SJCRH30 (cell line): ENCODE results near the gene LTA4H. TPM values are rescaled to one million over a fixed set of nuclear protein-coding genes. Genes with fewer than 3 reads are reported as not detected.

ENCODE experiments used
- DNase-seq, 2 experiments: peaks; one replicate each; pipeline ENCODE4 v3.0.0-alpha.2; 2015 to 2020
- H3K27ac ChIP-seq: fragments of 250-450 bp; sonication (Bioruptor Pico); 2 replicates; pipeline ENCODE4 v1.5.1; 2020; ENCODE audit warnings: mild to moderate bottlenecking, moderate library complexity
- H3K27me3 ChIP-seq: fragments of 250-450 bp; sonication (Bioruptor Pico); 2 replicates; pipeline ENCODE4 v1.5.1; 2020; ENCODE audit warnings: mild to moderate bottlenecking, moderate library complexity
- H3K36me3 ChIP-seq: fragments of 250-450 bp; sonication (Bioruptor Pico); 2 replicates; pipeline ENCODE4 v1.5.1; 2020; ENCODE audit warnings: mild to moderate bottlenecking, moderate library complexity
- H3K4me1 ChIP-seq: fragments of 250-450 bp; sonication (Bioruptor Pico); 2 replicates; pipeline ENCODE4 v1.5.1; 2020; ENCODE audit warnings: mild to moderate bottlenecking, moderate library complexity
- H3K4me3 ChIP-seq: fragments of 250-450 bp; sonication (Bioruptor Pico); 2 replicates; pipeline ENCODE4 v1.5.1; 2020; ENCODE audit warnings: mild to moderate bottlenecking, moderate library complexity
- H3K9me3 ChIP-seq: fragments of 250-450 bp; sonication (Bioruptor Pico); replicated peaks from 2 replicates; pipeline ENCODE4 v1.5.1; 2020; ENCODE audit warnings: mild to moderate bottlenecking, moderate library complexity
- total RNA-seq: library from RNA; depleted of rRNA; stranded (reverse); fragments of >200 nt; shearing (Covaris generic); gene quantifications from 2 replicates; pipeline ENCODE4 v1.2.3, GENCODE V29; 2014

Gene LTA4H
- total RNA-seq, 1 experiment from 2014 or later, result 85.6 TPM

GRCh38 chr12:95996034-95996658 lies 39.2 kb downstream of the LTA4H start, which contains the start of gene HAL:
Gene HAL (minus strand): TSS chr12:95996344. CDS start chr12:95995910, 434 bp downstream.
- Histone ChIP-seq H3K4me1 (no peaks in the 10 kb centered on the region), H3K27ac (no peak within 1 kb of the TSS), H3K27me3 (no peaks in the 10 kb centered on the region), H3K36me3 (no peaks in the 10 kb centered on the region), H3K4me3 (no peak within 1 kb of the TSS), H3K9me3 (no peaks in the 10 kb centered on the region)
- no peak for DNase-seq

GRCh38 chr12:95995238-95996031 lies 40.0 kb downstream of the LTA4H start:
- Histone ChIP-seq H3K27me3 (no peaks in the 10 kb centered on the region), H3K4me3 (no peak overlapping the region), H3K27ac (no peak overlapping the region), H3K4me1 (no peaks in the 10 kb centered on the region), H3K36me3 (no peaks in the 10 kb centered on the region), H3K9me3 (no peaks in the 10 kb centered on the region)
- DNase-seq, result no peak

- Histone ChIP-seq H3K27me3 (no peaks in the 10 kb centered on the region), H3K36me3 (no peaks in the 10 kb centered on the region), H3K27ac (no peak overlapping the region), H3K4me3 (no peak overlapping the region), H3K4me1 (no peaks in the 10 kb centered on the region), H3K9me3 (no peaks in the 10 kb centered on the region)
- DNase-seq, result no peak
These were observed 40.9 kb downstream of the LTA4H start for GRCh38 chr12:95994476-95994875.

- Histone ChIP-seq H3K4me3 (no peak overlapping the region), H3K27me3 (no peaks in the 10 kb centered on the region), H3K4me1 (no peaks in the 10 kb centered on the region), H3K27ac (no peak overlapping the region), H3K9me3 (no peaks in the 10 kb centered on the region), H3K36me3 (no peaks in the 10 kb centered on the region)
- no peak for DNase-seq
These were observed 41.5 kb downstream of the LTA4H start for GRCh38 chr12:95993907-95994306.

- H3K27ac ChIP-seq, result no peak overlapping the region
- no peaks in the 10 kb centered on the region for H3K36me3 ChIP-seq
- no peak for DNase-seq
These were observed 45.3 kb downstream of the LTA4H start for GRCh38 chr12:95990136-95990535.

GRCh38 chr12:95989504-95990123 lies 45.8 kb downstream of the LTA4H start:
- Histone ChIP-seq H3K27ac (no peak overlapping the region), H3K27me3 (no peaks in the 10 kb centered on the region), H3K4me1 (no peaks in the 10 kb centered on the region), H3K4me3 (no peak overlapping the region), H3K9me3 (no peaks in the 10 kb centered on the region), H3K36me3 (no peaks in the 10 kb centered on the region)
- DNase-seq, result no peak

More at GRCh38 chr12:95990136-95990535, 45.3 kb downstream of the LTA4H start:
- H3K4me1 ChIP-seq, result no peaks in the 10 kb centered on the region
- H3K4me3 ChIP-seq, result no peak overlapping the region
- H3K27me3 ChIP-seq, result no peaks in the 10 kb centered on the region
- H3K9me3 ChIP-seq, result no peaks in the 10 kb centered on the region

GRCh38 chr12:95988506-95989275 lies 46.7 kb downstream of the LTA4H start:
- no peaks in the 10 kb centered on the region for H3K9me3 ChIP-seq
- no peaks in the 10 kb centered on the region for H3K27me3 ChIP-seq
- no peaks in the 10 kb centered on the region for H3K36me3 ChIP-seq
- H3K4me1 ChIP-seq, result no peaks in the 10 kb centered on the region
- DNase-seq, result no peak
- H3K4me3 ChIP-seq, result no peak overlapping the region
- H3K27ac ChIP-seq, result no peak overlapping the region

- Histone ChIP-seq H3K27ac (no peak overlapping the region), H3K27me3 (no peaks in the 10 kb centered on the region), H3K9me3 (no peaks in the 10 kb centered on the region), H3K4me1 (no peaks in the 10 kb centered on the region), H3K36me3 (no peaks in the 10 kb centered on the region), H3K4me3 (no peak overlapping the region)
- DNase-seq, result no peak
These were observed 48.5 kb downstream of the LTA4H start for GRCh38 chr12:95986635-95987570.

- H3K9me3 ChIP-seq, result no peaks in the 10 kb centered on the region
- DNase-seq, result no peak
These were observed 50.7 kb downstream of the LTA4H start for GRCh38 chr12:95984682-95985081.

GRCh38 chr12:95982602-95983001 lies 52.8 kb downstream of the LTA4H start:
- H3K4me3 ChIP-seq, result no peak overlapping the region
- no peaks in the 10 kb centered on the region for H3K27me3 ChIP-seq
- DNase-seq, result no peak
- no peaks in the 10 kb centered on the region for H3K4me1 ChIP-seq
- no peaks in the 10 kb centered on the region for H3K9me3 ChIP-seq
- no peak overlapping the region for H3K27ac ChIP-seq
- H3K36me3 ChIP-seq, result no peaks in the 10 kb centered on the region

More at GRCh38 chr12:95984682-95985081, 50.7 kb downstream of the LTA4H start:
- no peak overlapping the region for H3K4me3 ChIP-seq
- no peaks in the 10 kb centered on the region for H3K36me3 ChIP-seq
- H3K27ac ChIP-seq, result no peak overlapping the region
- H3K27me3 ChIP-seq, result no peaks in the 10 kb centered on the region
- no peaks in the 10 kb centered on the region for H3K4me1 ChIP-seq

- H3K27me3 ChIP-seq, result no peaks in the 10 kb centered on the region
- no peaks in the 10 kb centered on the region for H3K9me3 ChIP-seq
- no peak overlapping the region for H3K27ac ChIP-seq
- no peak for DNase-seq
- no peak overlapping the region for H3K4me3 ChIP-seq
- no peaks in the 10 kb centered on the region for H3K4me1 ChIP-seq
- no peaks in the 10 kb centered on the region for H3K36me3 ChIP-seq
These were observed 55.0 kb downstream of the LTA4H start for GRCh38 chr12:95980437-95980836.

- H3K27me3 ChIP-seq, result no peaks in the 10 kb centered on the region
- no peak for DNase-seq
- no peaks in the 10 kb centered on the region for H3K36me3 ChIP-seq
- H3K4me1 ChIP-seq, result no peaks in the 10 kb centered on the region
- no peaks in the 10 kb centered on the region for H3K9me3 ChIP-seq
- H3K4me3 ChIP-seq, result no peak overlapping the region
- H3K27ac ChIP-seq, result no peak overlapping the region
These were observed 56.6 kb downstream of the LTA4H start for GRCh38 chr12:95978774-95979173.

- Histone ChIP-seq H3K27ac (no peak overlapping the region), H3K4me3 (no peak overlapping the region), H3K9me3 (no peaks in the 10 kb centered on the region), H3K36me3 (no peaks in the 10 kb centered on the region), H3K27me3 (no peaks in the 10 kb centered on the region), H3K4me1 (no peaks in the 10 kb centered on the region)
- DNase-seq, result no peak
These were observed 57.0 kb downstream of the LTA4H start for GRCh38 chr12:95978351-95978750.

- DNase-seq, result no peak
- no peaks in the 10 kb centered on the region for H3K36me3 ChIP-seq
These were observed 57.6 kb downstream of the LTA4H start for GRCh38 chr12:95977764-95978305.

More at GRCh38 chr12:95977764-95978305, 57.6 kb downstream of the LTA4H start:
- Histone ChIP-seq H3K4me1 (no peaks in the 10 kb centered on the region), H3K27me3 (no peaks in the 10 kb centered on the region), H3K9me3 (no peaks in the 10 kb centered on the region), H3K27ac (no peak overlapping the region), H3K4me3 (no peak overlapping the region)
